ENCODE results near the gene SFRP2. TPM values are rescaled to one million over a fixed set of nuclear protein-coding genes. Genes with fewer than 3 reads are reported as not detected.

The SFRP2 gene
- total RNA-seq, 4 donors from 2014 or later: 0.26 to 71.2 (median 31.1) TPM

DNA sequence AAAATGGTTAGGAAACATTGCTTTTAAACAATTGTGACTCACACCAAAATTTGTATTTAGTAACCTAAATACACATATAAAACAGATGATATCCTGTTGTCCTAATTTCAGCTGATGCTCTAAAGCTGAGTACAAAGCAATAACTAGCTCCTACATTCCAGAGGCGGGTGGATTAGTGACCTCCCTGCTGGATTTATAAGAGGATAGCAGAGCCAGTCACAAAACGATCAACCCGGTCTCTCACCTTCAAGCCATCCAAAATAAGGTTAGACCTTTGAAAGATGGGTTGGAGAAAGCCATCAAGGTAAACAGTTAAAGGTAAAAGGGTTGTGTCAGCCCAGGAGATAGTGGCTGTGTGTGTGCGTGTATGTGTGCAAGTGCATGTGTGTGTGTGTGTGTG lies 43.2 kb upstream of the SFRP2 start:
- Histone ChIP-seq H3K9me3 (no peaks in the 10 kb centered on the region), H3K4me3 (no peak overlapping the region), H3K36me3 (no peaks in the 10 kb centered on the region), H3K27ac (no peak overlapping the region), H3K4me1 (no peaks in the 10 kb centered on the region), H3K27me3 (no peaks in the 10 kb centered on the region)
- no peak for DNase-seq
- intact Hi-C loops (cut with DNase I; ENCODE audit: low total_unique reads): no loop called here
- TF ChIP-seq, protein P1, sequence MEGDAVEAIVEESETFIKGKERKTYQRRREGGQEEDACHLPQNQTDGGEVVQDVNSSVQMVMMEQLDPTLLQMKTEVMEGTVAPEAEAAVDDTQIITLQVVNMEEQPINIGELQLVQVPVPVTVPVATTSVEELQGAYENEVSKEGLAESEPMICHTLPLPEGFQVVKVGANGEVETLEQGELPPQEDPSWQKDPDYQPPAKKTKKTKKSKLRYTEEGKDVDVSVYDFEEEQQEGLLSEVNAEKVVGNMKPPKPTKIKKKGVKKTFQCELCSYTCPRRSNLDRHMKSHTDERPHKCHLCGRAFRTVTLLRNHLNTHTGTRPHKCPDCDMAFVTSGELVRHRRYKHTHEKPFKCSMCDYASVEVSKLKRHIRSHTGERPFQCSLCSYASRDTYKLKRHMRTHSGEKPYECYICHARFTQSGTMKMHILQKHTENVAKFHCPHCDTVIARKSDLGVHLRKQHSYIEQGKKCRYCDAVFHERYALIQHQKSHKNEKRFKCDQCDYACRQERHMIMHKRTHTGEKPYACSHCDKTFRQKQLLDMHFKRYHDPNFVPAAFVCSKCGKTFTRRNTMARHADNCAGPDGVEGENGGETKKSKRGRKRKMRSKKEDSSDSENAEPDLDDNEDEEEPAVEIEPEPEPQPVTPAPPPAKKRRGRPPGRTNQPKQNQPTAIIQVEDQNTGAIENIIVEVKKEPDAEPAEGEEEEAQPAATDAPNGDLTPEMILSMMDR (IDR thresholded peaks at IDR 0.05): no peak
- TF ChIP-seq POLR2A (IDR thresholded peaks at IDR 0.05): no peak

DNA sequence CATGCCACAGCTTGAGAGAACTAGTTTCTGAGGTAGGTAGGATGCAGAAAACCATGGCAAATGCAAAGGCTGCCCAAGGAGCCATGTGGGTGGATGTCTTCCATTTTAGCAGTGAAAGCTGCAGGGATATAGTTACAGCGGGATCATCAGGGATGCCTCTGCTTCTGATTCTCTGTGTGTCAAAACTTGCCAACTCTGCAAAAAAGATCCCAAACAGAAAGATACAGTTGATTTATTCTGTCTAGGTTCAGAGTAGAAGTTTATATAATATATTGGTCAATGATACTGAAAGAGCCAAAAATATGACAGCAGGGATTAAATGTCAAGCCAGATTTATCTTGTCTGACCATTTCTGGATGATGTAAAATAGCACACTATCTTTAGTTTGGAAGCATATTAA lies 42.4 kb upstream of the SFRP2 start:
- H3K4me3 ChIP-seq: no peak overlapping the region
- no peak overlapping the region for H3K27ac ChIP-seq
- no peaks in the 10 kb centered on the region for H3K27me3 ChIP-seq
- no peaks in the 10 kb centered on the region for H3K36me3 ChIP-seq
- no peaks in the 10 kb centered on the region for H3K4me1 ChIP-seq
- TF ChIP-seq POLR2A (IDR thresholded peaks at IDR 0.05): no peak
- TF ChIP-seq, protein P1 (IDR thresholded peaks at IDR 0.05): no peak
- DNase-seq: no peak
- H3K9me3 ChIP-seq: no peaks in the 10 kb centered on the region
- intact Hi-C loops (cut with DNase I; ENCODE audit: low total_unique reads): no loop called here

GRCh38 chr4:153825691-153826090 lies 36.8 kb upstream of the SFRP2 start:
- no peak overlapping the region for H3K27ac ChIP-seq
- DNase-seq: no peak
- H3K36me3 ChIP-seq: no peaks in the 10 kb centered on the region
- H3K27me3 ChIP-seq: no peaks in the 10 kb centered on the region
- intact Hi-C loops (cut with DNase I; ENCODE audit: low total_unique reads): no loop called here
- TF ChIP-seq POLR2A (IDR thresholded peaks at IDR 0.05): no peak
- TF ChIP-seq, protein P1 (IDR thresholded peaks at IDR 0.05): no peak
- H3K4me1 ChIP-seq: no peaks in the 10 kb centered on the region
- no peak overlapping the region for H3K4me3 ChIP-seq
- H3K9me3 ChIP-seq: no peaks in the 10 kb centered on the region

DNA sequence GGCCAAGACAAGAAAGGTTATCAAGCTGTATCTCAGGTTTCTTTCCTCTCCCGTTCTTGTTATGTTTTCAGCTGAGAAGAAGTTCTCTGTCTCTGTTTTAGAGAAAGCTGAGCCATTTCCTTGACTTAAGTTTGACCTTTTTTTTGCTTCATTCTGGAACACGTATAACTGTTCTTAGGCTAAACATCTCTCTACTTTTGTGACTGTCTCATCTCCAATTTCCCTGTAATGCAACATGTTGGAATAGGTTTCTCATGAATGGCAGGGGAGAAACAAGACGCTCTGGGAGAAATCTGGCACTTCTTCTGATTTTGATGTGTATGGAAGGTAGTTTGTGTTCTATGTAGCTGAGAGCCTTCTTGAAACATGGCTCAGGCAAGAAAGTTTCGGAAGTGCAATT lies 36.2 kb upstream of the SFRP2 start:
- H3K27me3 ChIP-seq: no peaks in the 10 kb centered on the region
- no peak overlapping the region for H3K4me3 ChIP-seq
- no peaks in the 10 kb centered on the region for H3K36me3 ChIP-seq
- intact Hi-C loops (cut with DNase I; ENCODE audit: low total_unique reads): no loop called here
- no peak for DNase-seq
- H3K27ac ChIP-seq: no peak overlapping the region
- H3K9me3 ChIP-seq: no peaks in the 10 kb centered on the region
- no peaks in the 10 kb centered on the region for H3K4me1 ChIP-seq
- TF ChIP-seq POLR2A (IDR thresholded peaks at IDR 0.05): no peak
- TF ChIP-seq, protein P1 (IDR thresholded peaks at IDR 0.05): no peak

DNA sequence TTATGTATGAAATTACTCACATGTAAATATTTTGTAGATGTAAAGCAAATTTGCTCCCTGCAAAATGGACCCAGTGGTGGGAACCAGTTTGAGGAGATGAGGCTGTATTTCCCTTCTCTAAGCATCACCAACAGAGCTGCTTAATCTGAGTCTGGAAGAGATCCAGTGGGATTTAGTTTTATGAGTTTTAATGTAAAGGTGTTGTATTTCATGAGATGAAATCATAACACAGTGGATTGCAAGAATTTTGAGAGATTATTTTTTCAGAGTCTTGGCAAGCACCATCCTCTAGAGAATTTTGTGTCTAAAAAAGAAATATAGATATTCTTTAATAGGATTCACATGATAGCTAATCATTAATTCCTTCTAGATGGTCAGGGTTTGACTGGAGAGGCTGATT lies 35.6 kb upstream of the SFRP2 start:
- Histone ChIP-seq H3K9me3 (no peaks in the 10 kb centered on the region), H3K36me3 (no peaks in the 10 kb centered on the region), H3K27me3 (no peaks in the 10 kb centered on the region), H3K27ac (no peak overlapping the region), H3K4me1 (no peaks in the 10 kb centered on the region), H3K4me3 (no peak overlapping the region)
- intact Hi-C loops (cut with DNase I; ENCODE audit: low total_unique reads): no loop called here
- TF ChIP-seq POLR2A (IDR thresholded peaks at IDR 0.05): no peak
- TF ChIP-seq, protein P1 (IDR thresholded peaks at IDR 0.05): no peak
- no peak for DNase-seq

All from uterus (tissue), 4 donors.